GM21515 (cell line): ENCODE data around the gene MED10.
"Not testable (repeated sequence)": the region's sequence is repeated elsewhere in the genome, so short reads cannot be mapped to it uniquely, and the experiment has no call there.

ENCODE experiments used
- ATAC-seq: cut with Tn5 transposase; IDR thresholded peaks from one replicate; pipeline ENCODE4 v1.9.1; 2021; ENCODE audit not compliant: unreplicated experiment

The MED10 gene

DNA sequence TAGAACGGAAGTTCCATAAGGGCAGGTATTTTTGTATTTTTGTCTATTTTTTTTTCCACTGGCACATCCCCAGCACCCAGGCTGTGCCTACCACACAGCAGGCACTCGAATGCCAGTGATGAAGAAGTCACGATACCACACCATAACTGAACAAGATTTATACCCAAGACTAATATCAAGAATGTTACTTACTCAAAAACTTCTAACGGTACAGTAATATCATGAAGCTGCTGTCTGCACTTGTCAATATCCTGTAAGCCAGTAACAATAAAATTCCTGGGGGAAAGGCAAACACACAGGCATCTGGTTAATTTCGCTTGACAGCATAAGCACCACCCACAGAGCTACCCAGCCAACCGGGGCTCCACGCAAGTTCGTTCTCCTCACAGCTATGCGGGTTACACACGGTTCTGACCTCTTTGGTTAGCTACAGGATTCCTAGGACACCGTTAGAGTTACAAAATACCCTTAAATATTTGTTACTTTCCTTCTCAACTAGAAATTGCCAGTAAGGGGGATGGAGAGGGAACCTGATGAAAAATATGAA is 1.3 kb downstream of the MED10 start:
- ATAC-seq = no peak

DNA sequence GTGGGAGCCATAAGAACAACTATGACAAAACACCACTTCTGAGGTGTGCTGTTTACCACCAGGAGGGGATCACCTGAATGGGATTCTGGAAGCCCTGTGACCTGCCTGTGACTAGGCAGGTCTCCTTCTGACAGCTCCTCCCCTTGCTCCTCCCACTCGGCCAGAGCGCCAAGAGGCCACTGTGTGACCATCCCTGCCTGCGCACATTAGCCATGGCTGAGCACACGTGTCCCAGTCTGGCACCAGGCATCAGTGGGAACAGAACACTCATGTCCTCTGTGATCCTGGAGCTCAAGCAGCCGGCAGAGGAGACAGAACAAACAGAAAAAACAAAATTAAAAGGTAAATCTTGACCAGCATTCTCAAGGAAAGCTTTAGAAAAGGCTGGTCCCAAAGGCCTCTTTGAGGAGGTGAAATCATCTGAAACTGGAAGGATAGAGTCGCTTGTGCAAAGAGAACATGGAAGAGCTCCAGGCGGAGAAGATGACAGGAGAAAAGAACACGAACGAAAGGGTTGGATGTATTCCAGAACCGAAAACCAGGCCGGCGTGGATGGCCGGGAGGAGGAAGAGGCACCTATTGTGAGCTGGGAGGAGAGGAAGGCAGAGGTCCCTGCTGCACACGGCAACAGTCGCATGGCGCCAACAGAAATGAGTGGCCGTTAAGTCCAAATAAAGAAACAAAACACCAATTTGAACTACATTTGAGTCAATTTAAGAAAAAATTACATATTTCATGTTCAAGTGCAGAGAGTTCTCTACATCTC is 5.1 kb downstream of the MED10 start:
- ATAC-seq = no peak

DNA sequence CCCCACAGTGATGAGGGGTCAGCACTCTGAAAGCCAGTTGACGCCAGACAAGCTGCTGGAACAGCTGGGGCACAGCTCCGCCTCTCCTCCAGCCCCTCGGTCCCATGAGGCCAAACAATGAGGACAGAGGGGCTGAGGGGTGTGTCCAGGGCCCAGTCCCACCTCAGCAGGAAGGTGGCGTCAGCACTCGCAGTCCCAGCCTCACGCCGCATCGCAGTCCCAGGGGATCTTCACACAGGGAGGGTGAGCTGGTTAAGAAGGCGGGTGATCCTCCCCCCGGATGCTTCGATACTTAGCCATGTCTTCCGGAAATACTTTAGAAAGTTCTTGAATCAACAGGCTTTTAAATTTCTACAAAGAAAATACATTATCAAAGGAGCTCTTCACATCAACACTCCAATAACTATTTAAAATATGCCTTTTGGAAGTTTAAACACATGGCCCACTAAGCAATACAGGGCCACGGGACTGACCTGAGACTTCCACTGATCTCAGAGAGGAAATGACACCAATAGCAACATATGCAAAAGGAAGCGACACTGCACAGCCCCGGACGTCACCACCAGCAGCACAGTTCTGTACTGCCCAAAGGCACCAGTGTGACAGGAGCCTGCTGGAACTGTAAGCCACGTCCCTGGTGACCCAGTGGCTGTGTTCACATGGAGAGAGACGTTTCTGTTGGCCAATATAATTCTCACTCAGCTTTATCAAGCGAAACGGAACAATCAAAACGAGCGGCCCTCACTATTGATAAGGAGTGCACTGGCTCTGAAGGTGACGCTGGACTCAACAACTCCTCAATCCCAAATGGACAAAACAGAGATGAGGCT is 5.9 kb downstream of the MED10 start:
- no peak for ATAC-seq

DNA sequence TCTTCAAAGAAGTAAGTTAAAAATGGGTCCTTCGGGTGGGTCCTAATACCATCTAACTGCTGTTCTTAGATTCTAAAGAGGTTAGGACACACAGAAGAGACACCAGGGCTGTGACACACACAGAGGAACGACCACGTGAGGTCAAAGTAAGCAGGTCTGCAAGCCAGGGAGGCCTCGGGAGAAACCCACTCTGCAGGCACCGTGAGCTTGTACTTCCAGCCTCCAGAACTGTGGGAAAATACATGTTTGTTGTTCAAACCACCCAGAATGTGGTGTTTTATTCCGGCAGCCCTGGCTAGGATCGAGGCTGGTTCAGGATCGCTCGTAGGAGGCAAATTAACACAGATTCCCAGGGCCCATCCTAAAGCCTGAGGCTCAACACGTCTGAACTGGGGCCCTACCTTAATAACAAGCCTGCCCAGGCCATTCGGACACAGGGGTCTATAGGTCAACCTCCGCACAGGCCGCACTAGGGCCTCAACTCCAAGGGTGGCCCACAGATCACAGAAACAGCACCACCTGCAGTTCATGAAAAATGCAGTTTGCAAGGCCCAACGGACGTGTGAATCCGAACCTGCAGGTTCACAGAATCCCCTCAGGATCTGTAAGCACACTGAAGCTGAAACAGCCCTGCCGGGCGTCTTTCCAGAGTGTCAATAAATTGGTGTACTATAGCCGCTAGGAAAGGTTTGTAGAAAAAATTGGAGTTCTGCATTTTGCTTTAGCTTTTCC is 7.1 kb downstream of the MED10 start:
- no peak for ATAC-seq

DNA sequence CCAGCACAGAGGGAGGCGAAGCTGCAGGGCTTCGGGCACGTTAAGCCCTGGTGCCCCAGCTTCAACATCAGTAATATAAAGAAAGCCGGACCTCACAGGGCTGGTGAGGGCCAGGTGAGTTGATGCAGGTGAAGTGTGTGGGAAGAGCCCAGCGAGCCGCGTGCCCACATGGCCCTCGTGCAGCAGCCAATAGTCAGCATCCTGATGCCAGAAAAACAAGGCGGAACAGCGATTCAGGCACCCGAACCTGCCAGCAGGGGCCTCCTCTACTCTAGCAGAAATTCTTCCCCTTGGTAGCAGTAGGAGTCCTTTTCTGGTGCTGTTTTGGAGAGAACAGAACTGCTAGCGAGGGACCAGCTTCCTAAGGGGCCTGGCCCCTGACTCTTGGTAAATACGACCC is 7.8 kb downstream of the MED10 start:
- ATAC-seq = no peak

DNA sequence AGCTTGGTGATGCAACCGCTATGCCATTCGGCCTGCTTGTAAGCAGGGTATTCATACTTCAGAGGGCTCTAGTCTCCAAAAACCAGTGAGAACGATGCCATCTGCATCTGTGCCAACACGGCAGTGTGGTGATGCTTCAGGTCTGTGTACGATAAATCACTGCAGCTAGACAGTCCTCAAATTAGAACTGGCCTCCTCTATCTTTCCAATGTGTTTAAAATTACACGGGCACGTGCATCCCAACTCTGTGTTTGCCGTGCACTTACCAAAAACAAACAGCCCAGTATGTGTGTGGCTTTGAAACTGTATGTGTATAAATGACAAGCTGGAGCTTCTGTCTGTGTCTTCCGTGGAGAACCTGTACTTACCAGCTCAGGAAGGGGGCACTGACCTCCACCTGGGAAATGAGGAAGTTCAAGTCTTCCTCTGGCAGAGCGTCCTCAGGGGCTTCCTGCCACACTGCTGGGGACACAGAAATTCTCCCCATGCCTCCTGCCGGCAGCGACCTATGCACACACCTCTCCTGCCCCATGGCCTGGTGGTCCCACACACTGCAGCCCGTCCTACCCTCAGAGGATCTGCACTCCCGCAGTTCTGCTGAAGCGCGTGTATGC is 12.3 kb downstream of the MED10 start:
- ATAC-seq = no peak

DNA sequence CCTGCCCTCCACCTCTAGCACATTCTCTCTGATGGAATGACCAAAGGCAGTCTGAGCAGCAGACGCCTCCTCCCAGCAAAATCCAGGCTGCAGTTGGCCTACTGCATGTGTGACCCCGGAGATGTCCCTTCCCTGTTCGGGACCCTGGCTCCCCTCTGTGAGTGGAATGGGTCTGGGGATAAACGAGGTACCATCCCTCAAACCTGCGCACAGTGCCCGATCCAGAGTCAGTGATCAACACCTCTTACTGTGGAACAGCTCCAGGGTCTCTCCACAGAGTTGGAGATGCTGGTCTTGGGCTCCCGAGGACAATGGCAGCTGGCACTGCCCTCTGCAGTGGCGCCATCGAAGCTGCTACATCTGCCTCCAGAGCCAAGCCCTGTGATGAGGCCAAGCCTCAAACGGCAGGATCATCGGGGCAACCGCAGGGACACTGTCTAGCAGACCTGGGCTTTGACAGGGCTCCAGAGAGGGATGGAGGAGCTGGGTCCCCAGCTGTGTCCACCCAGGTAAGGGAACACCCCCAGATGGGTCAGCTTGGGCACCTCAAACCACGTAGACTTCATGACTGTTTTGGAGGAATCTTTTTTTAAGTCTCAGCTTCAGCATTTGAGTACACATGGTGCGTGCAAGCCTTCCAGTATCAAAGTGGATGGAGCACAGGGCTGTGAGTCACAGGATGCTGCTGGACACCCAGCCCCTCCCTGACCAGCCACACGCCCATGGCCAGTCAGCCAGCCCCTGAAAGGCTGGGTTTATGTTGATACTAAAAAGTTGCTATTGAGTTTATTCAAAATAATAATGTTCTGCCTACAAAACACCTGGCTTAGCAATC is 13.0 kb downstream of the MED10 start:
- ATAC-seq = no peak

DNA sequence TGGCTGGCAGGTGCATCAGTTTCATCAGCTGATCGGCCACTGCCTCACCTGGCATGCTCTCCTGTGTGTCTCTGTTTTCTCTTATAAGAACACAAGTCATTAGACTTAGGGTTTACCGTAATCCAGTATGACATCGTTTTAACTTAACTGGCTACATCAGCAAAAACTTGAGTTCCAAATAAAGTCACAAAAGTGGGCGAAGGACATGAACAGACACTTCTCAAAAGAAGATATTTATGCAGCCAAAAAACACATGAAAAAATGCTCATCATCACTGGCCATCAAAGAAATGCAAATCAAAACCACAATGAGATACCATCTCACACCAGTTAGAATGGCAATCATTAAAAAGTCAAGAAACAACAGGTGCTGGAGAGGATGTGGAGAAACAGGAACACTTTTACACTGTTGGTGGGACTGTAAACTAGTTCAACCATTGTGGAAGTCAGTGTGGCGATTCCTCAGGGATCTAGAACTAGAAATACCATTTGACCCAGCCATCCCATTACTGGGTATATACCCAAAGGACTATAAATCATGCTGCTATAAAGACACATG is 14.8 kb downstream of the MED10 start:
- not testable (repeated sequence) for ATAC-seq

DNA sequence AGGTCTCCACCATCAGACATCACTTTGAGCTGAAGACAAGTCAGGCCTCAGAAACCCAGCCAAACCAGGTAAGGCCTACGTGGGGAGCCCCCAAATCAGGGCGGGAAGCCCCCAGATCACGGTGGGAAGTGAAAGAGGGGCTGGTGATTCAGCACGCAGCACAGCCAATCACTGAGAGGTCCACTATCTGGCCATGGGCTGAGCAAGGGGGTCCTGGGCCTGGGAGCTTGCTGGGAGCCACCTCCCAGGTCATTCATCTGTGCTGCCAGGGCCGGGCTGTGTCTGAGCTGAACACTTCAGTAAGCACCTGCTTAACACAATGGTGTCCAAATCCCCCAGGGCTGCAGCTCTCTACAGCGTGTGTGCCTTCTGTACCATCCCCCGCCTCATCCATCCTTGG is 15.5 kb downstream of the MED10 start:
- ATAC-seq = no peak

DNA sequence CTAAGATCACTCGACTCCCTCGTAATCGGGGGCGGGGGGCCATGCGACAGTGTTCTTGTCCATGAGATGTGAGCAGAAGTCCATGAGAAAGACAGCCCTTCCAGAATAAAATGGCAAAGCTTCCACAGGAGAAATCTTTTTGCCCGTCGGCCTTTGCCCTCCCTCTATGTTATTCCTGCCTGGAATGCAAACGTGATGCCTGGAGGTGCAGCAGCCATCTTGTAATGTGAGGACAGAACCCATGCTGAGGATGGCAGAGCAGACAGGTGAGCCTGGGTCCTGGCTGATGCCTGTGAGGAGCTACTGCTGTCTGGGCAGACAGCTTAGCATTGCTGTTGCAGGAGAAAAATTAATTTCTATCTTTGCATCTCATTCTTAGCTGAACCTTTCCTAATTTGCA is 17.2 kb downstream of the MED10 start:
- ATAC-seq = no peak

DNA sequence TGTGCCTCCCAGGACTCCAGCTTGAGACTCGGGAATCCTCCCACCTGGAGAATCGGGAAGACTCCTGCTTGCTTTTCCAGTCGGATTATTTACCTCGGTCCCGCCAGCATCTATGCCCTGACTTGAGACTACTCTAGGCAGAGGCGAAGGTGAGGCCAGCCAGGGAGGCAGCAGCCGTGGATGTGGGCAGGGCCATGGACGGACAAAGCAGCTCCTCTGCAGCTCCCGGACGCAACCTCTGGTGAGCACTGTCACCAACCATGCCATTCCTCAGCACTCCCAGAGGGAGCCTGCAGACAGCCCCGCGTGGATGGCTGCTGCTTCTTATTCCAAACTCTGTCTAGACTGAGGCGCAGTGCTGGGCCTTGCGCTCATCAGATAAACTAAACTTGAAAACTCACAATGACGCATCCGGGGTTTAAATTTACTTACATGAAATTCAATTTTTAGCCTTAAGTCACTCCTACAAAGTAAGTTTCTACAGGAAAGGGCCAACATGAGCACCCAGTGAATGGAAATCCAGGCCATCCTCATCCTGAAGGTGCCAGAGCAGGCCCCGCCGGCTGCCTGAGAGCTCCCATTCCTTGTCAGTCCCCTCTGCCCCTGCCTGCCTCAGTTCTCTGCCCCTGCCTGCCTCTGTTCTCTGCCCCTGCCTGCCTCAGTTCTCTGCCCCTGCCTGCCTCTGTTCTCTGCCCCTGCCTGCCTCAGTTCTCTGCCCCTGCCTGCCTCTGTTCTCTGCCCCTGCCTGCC is 17.8 kb downstream of the MED10 start:
- ATAC-seq = no peak

DNA sequence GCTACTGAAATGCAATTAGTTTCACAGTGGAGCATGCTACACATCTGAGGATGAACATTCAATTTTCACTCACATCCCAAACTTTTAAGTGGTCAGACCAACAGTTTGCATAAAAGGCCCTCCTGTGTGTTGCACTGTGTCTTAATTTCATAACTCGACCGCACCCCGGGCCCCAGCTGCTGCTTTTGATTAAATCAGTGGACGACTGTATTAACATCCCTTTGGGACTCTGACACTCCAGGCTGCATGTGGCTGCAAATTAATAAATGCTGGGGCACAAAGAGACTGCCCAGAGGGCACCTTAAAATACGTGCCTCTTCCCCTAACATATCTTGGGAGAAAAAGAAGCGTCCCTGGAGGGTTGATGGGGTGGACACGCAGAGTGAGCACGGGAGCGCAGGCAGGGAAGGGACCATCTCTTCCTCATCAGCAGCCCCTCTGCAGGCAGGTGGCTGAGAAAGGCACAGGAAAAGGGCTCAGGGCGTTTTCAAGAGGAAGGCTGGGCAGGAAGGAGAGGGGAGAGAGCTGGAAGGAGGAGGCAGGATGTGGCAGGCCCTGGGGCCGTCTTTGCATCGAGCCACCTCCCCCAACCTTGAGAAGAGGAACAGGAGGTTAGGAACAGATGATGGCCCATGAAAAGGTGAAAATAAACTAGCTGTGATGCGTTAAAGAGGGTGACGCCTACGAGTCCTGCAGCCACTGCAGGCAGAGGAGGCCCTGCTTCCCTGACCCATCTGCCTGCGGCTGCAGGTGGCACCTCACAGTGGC is 18.6 kb downstream of the MED10 start:
- no peak for ATAC-seq

DNA sequence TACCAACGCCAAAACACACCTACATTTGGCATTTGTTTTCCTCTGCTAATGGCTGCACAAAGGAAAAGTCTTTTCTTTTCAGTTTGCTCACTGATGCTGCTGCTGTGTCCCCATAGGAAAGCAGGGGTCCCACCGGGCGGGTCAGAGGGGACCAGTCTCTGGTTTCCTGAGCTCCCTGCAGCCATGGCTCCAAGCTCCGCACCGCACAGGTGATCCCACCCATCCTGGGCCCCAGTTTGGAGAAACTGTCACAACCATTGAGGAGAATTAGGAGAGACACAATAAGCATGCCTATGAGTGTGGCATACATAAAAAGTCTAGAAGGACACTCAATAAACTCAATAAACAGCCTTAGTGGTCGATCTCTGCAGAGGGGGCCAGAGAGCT is 19.9 kb downstream of the MED10 start:
- no peak for ATAC-seq

DNA sequence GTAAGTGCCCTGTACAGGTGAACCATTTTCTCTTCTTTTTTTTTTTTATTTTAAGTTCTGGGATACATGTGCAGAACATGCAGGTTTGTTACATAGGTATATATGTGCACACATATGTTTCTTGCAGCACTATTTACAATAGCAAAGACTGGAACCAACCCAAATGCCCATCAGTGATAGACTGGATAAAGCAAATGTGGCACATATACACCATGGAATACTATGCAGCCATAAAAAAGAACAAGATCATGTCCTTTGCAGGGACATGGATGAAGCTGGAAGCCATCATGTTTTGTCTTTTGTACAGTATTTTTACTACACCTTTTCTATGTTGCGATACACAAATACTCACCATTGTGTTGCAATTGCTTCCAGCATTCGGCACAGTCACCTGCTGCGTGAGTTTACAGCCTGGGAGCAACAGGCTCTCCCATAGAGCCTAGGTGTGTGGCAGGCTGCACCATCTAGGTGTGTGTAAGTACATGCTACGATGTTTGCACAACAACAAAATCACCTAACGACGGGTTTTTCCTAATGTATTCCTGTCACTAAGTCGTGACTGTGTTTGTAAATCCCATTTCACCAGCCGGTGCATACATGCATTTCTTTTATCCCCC is 20.4 kb downstream of the MED10 start:
- not testable (repeated sequence) for ATAC-seq

DNA sequence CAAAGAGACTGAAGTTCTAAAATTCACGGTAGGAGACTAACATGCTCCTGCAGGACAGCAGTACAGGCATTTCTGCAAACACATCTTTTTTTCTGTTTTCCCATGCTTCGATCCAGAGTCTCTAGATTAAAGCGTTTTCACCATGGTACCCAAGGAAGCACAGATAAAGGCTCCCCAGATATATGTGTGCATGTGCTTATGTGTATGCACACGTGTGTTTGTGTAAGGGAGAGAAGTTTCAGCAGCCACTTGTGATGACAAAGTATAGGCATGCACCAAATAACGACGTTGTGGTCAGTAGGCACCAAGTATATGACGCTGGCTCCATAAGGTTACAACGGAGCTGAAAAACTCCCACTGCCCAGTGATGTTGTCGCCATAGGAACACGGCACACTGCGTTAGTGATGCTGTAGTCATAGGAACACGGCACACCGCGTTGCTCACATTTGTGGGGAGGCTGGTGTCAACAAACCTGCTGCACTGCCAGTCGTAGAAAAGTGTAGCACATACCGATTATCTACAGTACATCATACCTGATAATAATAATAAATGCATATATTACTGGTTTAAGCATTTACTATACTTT is 21.7 kb downstream of the MED10 start:
- ATAC-seq = no peak

DNA sequence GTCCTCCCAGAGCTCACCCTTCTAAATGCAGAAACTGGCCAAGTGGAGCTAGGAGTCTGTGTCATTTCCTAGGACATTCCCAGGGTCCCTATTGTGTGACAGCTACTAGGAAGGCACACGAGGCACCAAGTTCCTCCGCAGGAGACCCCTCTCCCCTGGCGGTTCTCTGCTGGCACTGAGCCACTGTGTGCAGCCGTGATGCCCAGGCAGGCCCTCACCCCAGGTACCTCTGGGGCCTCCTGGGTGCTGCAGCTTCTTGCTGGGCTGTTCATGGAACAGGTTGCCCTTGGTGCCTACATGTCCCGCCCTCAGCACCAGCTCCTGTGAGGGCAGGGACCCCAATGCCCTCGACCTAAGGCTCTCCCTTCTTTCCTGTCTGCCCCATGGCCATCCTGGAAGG is 23.1 kb downstream of the MED10 start:
- ATAC-seq = no peak

DNA sequence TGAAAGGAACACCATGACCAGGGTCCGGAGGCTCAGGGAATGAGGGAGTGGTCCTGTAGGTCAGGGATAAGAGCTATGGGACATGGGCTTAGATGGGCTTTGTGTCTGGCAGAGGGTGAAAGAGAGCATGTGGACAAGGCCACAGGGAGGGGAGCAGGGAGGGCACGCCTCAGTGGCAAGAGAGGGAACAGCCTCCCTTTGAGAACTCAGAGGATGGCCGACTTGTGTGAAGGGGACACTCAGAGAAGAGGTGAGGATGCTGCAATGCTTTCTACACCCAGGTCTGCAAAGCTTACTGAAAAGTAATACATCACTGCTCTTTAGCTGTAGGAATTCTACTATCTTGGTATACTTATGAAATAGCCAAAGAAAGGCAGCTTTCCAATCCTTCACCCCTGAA is 23.5 kb downstream of the MED10 start:
- ATAC-seq = no peak
